B cell (primary cell): ENCODE results near the gene RSAD1. TPM values are rescaled to one million over a fixed set of nuclear protein-coding genes. Genes with fewer than 3 reads are reported as not detected.

Experiments used
- ATAC-seq: fragments of 200-7000 bp; cut with Tn5 transposase; one replicate; pipeline ENCODE4 v1.10.0; 2021; ENCODE audit warnings: low read depth, mild to moderate bottlenecking, moderate number of reproducible peaks, moderate library complexity
- CTCF ChIA-PET: fragments of 350-600 bp; sonication (Branson Sonifier 250); formaldehyde crosslinking; loops from one replicate; lab custom pipeline; 2021; ENCODE audit warnings: antibody characterized with exemption, inconsistent platforms; lab: Charles Lee
- POLR2A ChIA-PET: fragments of 350-600 bp; sonication (Branson Sonifier 250); formaldehyde crosslinking; loops from one replicate; lab custom pipeline; 2021; ENCODE audit warnings: antibody characterized with exemption; lab: Charles Lee
- DNase-seq: peaks from one replicate; pipeline ENCODE4 v3.0.0; 2013
- H2AFZ ChIP-seq: 2 replicates; pipeline ENCODE4 v1.6.1; 2012; ENCODE audit warnings: mild to moderate bottlenecking, low read depth, low read length; ENCODE audit not compliant: insufficient read depth, poor library complexity, severe bottlenecking
- H3K27ac ChIP-seq, 2 donors: 1 replicate in 1 of 2; 2 replicates in 1 of 2; pipeline ENCODE4 v1.5.1; 2012 to 2013; ENCODE audit warnings: low read length in 2 of 2, mild to moderate bottlenecking in 2 of 2, moderate library complexity in 1 of 2
- H3K27me3 ChIP-seq, 4 experiments: fragments of 200-600 bp in 1 of 4; sonication (generic) in 1 of 4; replicated peaks in 1 of 4; 1 replicate in 2 of 4; 2 replicates in 2 of 4; pipeline versions ENCODE4 v1.6.1 to v1.7.0; 2013 to 2016; ENCODE audit warnings: low read length in 3 of 4, mild to moderate bottlenecking in 2 of 4, mixed read lengths in 1 of 4, moderate library complexity in 1 of 4; ENCODE audit not compliant: insufficient read depth in 4 of 4, control insufficient read depth in 3 of 4; ENCODE audit errors: control extremely low read depth in 1 of 4
- H3K36me3 ChIP-seq, 2 experiments: replicated peaks in 1 of 2; 1 replicate in 1 of 2; 2 replicates in 1 of 2; pipeline versions ENCODE4 v1.6.1 to v1.7.1; 2013; ENCODE audit warnings: low read length in 1 of 2; ENCODE audit not compliant: insufficient read depth in 2 of 2, control insufficient read depth in 1 of 2; ENCODE audit errors: control extremely low read depth in 1 of 2, extremely low read depth in 1 of 2
- H3K4me1 ChIP-seq, 2 donors: fragments of 200-600 bp in 1 of 2; sonication (generic) in 1 of 2; 1 replicate in 1 of 2; 2 replicates in 1 of 2; pipeline versions ENCODE4 v1.5.1 to v1.6.1; 2013 to 2017; ENCODE audit warnings: low read length in 2 of 2; ENCODE audit not compliant: control insufficient read depth in 2 of 2, insufficient read depth in 2 of 2
- H3K4me2 ChIP-seq: replicated peaks from 2 replicates; pipeline ENCODE3; 2012; ENCODE audit warnings: mild to moderate bottlenecking, low read depth, low read length; ENCODE audit not compliant: poor library complexity, severe bottlenecking
- H3K4me3 ChIP-seq, 5 experiments: fragments of 200-600 bp in 1 of 5; sonication (generic) in 1 of 5; 1 replicate in 3 of 5; 2 replicates in 2 of 5; pipeline versions ENCODE4 v1.5.1 to v1.7.0; 2011 to 2016; ENCODE audit warnings: low read length in 4 of 5, mild to moderate bottlenecking in 4 of 5, low read depth in 2 of 5, control low read depth in 1 of 5, moderate library complexity in 1 of 5; ENCODE audit not compliant: insufficient read depth in 1 of 5; ENCODE audit errors: control extremely low read depth in 1 of 5, extremely low read depth in 1 of 5
- H3K79me2 ChIP-seq: fragments of 200-600 bp; sonication (generic); one replicate; pipeline ENCODE4 v1.6.0; 2016; ENCODE audit warnings: low read length; ENCODE audit not compliant: control insufficient read depth, insufficient read depth
- H3K9ac ChIP-seq: fragments of 200-600 bp; sonication (generic); 2 replicates; pipeline ENCODE4 v1.6.1; 2017; ENCODE audit warnings: mild to moderate bottlenecking, low read length, moderate library complexity
- H3K9me3 ChIP-seq, 3 donors: one replicate each; pipeline versions ENCODE4 v1.6.1 to v1.7.1; 2013; ENCODE audit warnings: low read length in 2 of 3; ENCODE audit not compliant: control insufficient read depth in 2 of 3, insufficient read depth in 1 of 3; ENCODE audit errors: control extremely low read depth in 1 of 3
- H4K20me1 ChIP-seq: 2 replicates; pipeline ENCODE4 v1.6.0; 2012; ENCODE audit warnings: mild to moderate bottlenecking, low read length; ENCODE audit not compliant: insufficient read depth, control insufficient read depth, poor library complexity, severe bottlenecking
- H3K27ac Mint-ChIP-seq: one replicate; pipeline ENCODE4 v1.8.0; 2021; ENCODE audit warnings: mixed read lengths
- H3K27me3 Mint-ChIP-seq: one replicate; pipeline ENCODE4 v1.8.0; 2021; ENCODE audit warnings: mixed read lengths
- H3K4me1 Mint-ChIP-seq: one replicate; pipeline ENCODE4 v1.8.0; 2021; ENCODE audit warnings: mixed read lengths
- H3K4me3 Mint-ChIP-seq: one replicate; pipeline ENCODE4 v1.8.0; 2021; ENCODE audit warnings: mixed read lengths
- H3K9me3 Mint-ChIP-seq: one replicate; pipeline ENCODE4 v1.8.0; 2022; ENCODE audit warnings: mixed read lengths; ENCODE audit not compliant: insufficient read depth
- EZH2 ChIP-seq: IDR thresholded peaks from 2 replicates; pipeline ENCODE4 v1.6.1; 2012; ENCODE audit warnings: borderline replicate concordance, low read depth, mild to moderate bottlenecking, moderate library complexity, low read length; ENCODE audit not compliant: insufficient read depth, poor library complexity, severe bottlenecking
- WGBS: methylation state at CpG from one replicate; pipeline ENCODE4 v1.1.5; 2013; ENCODE audit warnings: missing lambda C conversion rate; ENCODE audit not compliant: insufficient coverage; 5-methylcytosine and 5-hydroxymethylcytosine counted together
- intact Hi-C: fragments of 100-400 bp; cut with micrococcal nuclease; formaldehyde crosslinking; loops from one replicate; pipeline ENCODE4 v1.10.0; 2022
- polyA plus RNA-seq: library from polyadenylated mRNA; depleted of rRNA; stranded (reverse); fragments of >200 nt; gene quantifications from 2 replicates; pipeline ENCODE4 v1.2.3, GENCODE V29; 2012
- total RNA-seq, 2 donors: library from RNA; stranded (reverse); fragments of 120-200 nt in 1 of 2; gene quantifications; 1 replicate in 1 of 2; 2 replicates in 1 of 2; pipeline versions ENCODE4 v1.2.3 to v1.2.4, GENCODE V29; 2013 to 2022
- TF ChIP-seq, protein P1 (sequence below): fragments of 200-600 bp; IDR thresholded peaks from one replicate; pipeline ENCODE4 v1.8.0; 2022; ENCODE audit warnings: antibody characterized with exemption, mild to moderate bottlenecking

RSAD1 gene
- total and polyA plus RNA-seq, 2 donors (not counting 1 experiment from before 2014, with no cell fraction given) = 53.4 to 63.9 TPM

DNA sequence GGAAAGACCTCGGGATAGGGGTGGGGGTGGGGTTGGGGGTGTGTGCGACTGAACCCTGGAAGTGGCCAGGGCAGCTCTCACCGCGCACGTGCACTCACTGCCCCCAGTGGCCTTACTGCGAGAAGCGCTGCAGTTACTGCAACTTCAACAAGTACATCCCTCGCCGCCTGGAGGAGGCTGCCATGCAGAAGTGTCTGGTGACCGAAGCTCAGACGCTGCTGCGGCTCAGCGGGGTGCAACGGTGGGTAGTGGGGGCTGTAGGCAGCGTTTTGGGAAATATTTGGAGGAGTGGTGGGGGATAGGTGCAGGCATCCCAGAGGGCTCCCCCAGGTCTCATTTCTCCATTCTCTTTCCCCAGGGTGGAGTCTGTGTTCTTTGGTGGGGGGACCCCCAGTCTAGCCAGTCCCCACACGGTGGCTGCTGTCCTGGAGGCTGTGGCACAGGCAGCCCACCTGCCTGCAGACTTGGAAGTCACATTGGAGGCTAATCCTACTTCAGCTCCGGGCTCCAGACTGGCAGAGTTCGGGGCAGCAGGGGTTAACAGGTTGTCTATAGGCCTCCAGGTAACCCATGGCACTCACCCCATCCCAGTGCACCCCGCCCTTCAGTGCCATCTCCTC lies 972 bp downstream of the RSAD1 start:
- CTCF ChIA-PET = interaction anchor here (0.7 to 2.4 kb wide), 16 partner anchors 19 to 240 kb away, joined by 3 to 45 read pairs (median 4); partner anchors contain the start of genes LRRC59 and LUC7L3
- H3K9me3 ChIP-seq = no peaks in the 10 kb centered on the region
- H3K79me2 ChIP-seq = no peaks in the 10 kb centered on the region
- TF ChIP-seq, protein P1, sequence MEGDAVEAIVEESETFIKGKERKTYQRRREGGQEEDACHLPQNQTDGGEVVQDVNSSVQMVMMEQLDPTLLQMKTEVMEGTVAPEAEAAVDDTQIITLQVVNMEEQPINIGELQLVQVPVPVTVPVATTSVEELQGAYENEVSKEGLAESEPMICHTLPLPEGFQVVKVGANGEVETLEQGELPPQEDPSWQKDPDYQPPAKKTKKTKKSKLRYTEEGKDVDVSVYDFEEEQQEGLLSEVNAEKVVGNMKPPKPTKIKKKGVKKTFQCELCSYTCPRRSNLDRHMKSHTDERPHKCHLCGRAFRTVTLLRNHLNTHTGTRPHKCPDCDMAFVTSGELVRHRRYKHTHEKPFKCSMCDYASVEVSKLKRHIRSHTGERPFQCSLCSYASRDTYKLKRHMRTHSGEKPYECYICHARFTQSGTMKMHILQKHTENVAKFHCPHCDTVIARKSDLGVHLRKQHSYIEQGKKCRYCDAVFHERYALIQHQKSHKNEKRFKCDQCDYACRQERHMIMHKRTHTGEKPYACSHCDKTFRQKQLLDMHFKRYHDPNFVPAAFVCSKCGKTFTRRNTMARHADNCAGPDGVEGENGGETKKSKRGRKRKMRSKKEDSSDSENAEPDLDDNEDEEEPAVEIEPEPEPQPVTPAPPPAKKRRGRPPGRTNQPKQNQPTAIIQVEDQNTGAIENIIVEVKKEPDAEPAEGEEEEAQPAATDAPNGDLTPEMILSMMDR = peak; percentile 49
- TF ChIP-seq EZH2 = no peak
- ATAC-seq (peak; percentile 39), DNase-seq (peak; percentile 74)
- H2AFZ ChIP-seq = peak overlapping the region; percentile 91
- no peak overlapping the region for H3K27ac ChIP-seq
- H4K20me1 ChIP-seq = peaks cover 8% of the 10 kb centered on the region
- H3K9ac ChIP-seq = peak overlapping the region; percentile 84
- H3K4me3 Mint-ChIP-seq = peak overlapping the region; percentile 92
- peaks cover 3% of the 10 kb centered on the region for H3K27me3 Mint-ChIP-seq
- peaks cover 13 to 22% of the 10 kb centered on the region in 2 donors for H3K4me1 ChIP-seq
- intact Hi-C loops = loop anchor here (1.0 to 5.0 kb wide), 5 partner anchors 21 to 228 kb away; partner anchors contain the start of gene ANKRD40
- H3K4me3 ChIP-seq = peak overlapping the region; percentile 78 to 93 (median 91)
- no peaks in the 10 kb centered on the region for H3K9me3 Mint-ChIP-seq
- peaks cover 0 to 7% (median 0%) of the 10 kb centered on the region in 4 experiments for H3K27me3 ChIP-seq
- H3K4me2 ChIP-seq = peak overlapping the region; percentile 87
- peak overlapping the region; percentile 88 for H3K27ac Mint-ChIP-seq
- 19% methylated on average over 18 of the region's 19 CpGs for WGBS
- H3K4me1 Mint-ChIP-seq = peaks cover 26% of the 10 kb centered on the region
- peaks cover 3 to 31% of the 10 kb centered on the region in 2 experiments for H3K36me3 ChIP-seq
- POLR2A ChIA-PET = interaction anchor here (0.7 to 2.0 kb wide), 6 partner anchors 12 to 148 kb away, joined by 3 to 9 read pairs (median 5); partner anchors contain the start of genes EME1, LRRC59 and MRPL27
